Hepatocyte (in vitro differentiated cells): ENCODE measurements around the gene BCAS3. TPM values are rescaled to one million over a fixed set of nuclear protein-coding genes. Genes with fewer than 3 reads are reported as not detected.

Experiments
- DNase-seq: peaks from one replicate; pipeline ENCODE4 v3.0.0-alpha.2; 2016; ENCODE audit warnings: low spot score
- H2AFZ ChIP-seq: fragments of 200-600 bp; sonication (generic); 2 replicates; pipeline ENCODE4 v1.6.0; 2016; ENCODE audit warnings: antibody characterized with exemption, mild to moderate bottlenecking
- H3K27ac ChIP-seq: fragments of 200-600 bp; sonication (generic); 2 replicates; pipeline ENCODE4 v1.5.1; 2016; ENCODE audit warnings: mild to moderate bottlenecking
- H3K27me3 ChIP-seq: fragments of 200-600 bp; sonication (generic); 2 replicates; pipeline ENCODE4 v1.6.1; 2016
- H3K36me3 ChIP-seq: fragments of 200-600 bp; sonication (generic); replicated peaks from 2 replicates; pipeline ENCODE4 v1.5.1; 2016; ENCODE audit warnings: low read depth; ENCODE audit not compliant: insufficient read depth
- H3K4me1 ChIP-seq: fragments of 200-600 bp; sonication (generic); 2 replicates; pipeline ENCODE4 v1.5.1; 2016; ENCODE audit warnings: mild to moderate bottlenecking, moderate library complexity; ENCODE audit not compliant: insufficient read depth
- H3K4me2 ChIP-seq: fragments of 200-600 bp; sonication (generic); 2 replicates; pipeline ENCODE4 v1.6.0; 2016
- H3K4me3 ChIP-seq: fragments of 200-600 bp; sonication (generic); 2 replicates; pipeline ENCODE4 v1.5.1; 2016; ENCODE audit warnings: mild to moderate bottlenecking
- H3K79me2 ChIP-seq: fragments of 200-600 bp; sonication (generic); 2 replicates; pipeline ENCODE4 v1.6.0; 2017; ENCODE audit warnings: mild to moderate bottlenecking
- H3K9me2 ChIP-seq: fragments of 200-600 bp; sonication (generic); replicated peaks from 2 replicates; pipeline ENCODE4 v1.6.0; 2017; ENCODE audit warnings: mild to moderate bottlenecking; ENCODE audit not compliant: insufficient read depth
- H3K9me3 ChIP-seq: fragments of 200-600 bp; sonication (generic); 2 replicates; pipeline ENCODE4 v1.5.1; 2016; ENCODE audit warnings: low read depth, mild to moderate bottlenecking
- H4K20me1 ChIP-seq: fragments of 200-600 bp; sonication (generic); 2 replicates; pipeline ENCODE4 v1.6.0; 2016; ENCODE audit warnings: mild to moderate bottlenecking; ENCODE audit not compliant: insufficient read depth, poor library complexity, severe bottlenecking
- EZH2 ChIP-seq: fragments of 200-600 bp; sonication (generic); IDR thresholded peaks from 2 replicates; pipeline ENCODE4 v1.6.1; 2016; ENCODE audit warnings: antibody characterized with exemption, mild to moderate bottlenecking, borderline replicate concordance
- EZH2phosphoT487 ChIP-seq: fragments of 200-600 bp; sonication (generic); IDR thresholded peaks from one replicate; pipeline ENCODE4 v1.6.1; 2018; ENCODE audit warnings: antibody characterized with exemption, mild to moderate bottlenecking, low read depth, moderate library complexity; ENCODE audit not compliant: unreplicated experiment, severe bottlenecking
- WGBS: methylation state at CpG from one replicate; pipeline ENCODE4 v1.1.6; 2016; ENCODE audit warnings: low lambda C conversion rate; ENCODE audit errors: missing lambda C conversion rate; 5-methylcytosine and 5-hydroxymethylcytosine counted together
- polyA plus RNA-seq: library from polyadenylated mRNA; unstranded; fragments of >200 nt; fragmentation: Nextera tagmentation; extraction: Ambion mirVana; gene quantifications from 2 replicates; pipeline ENCODE4 v1.2.1, GENCODE V29; 2016
- total RNA-seq: library from RNA; depleted of rRNA; stranded (reverse); fragments of >200 nt; gene quantifications from 2 replicates; pipeline ENCODE4 v1.2.3, GENCODE V29; 2014
- TF ChIP-seq, protein P1 (sequence below): fragments of 200-600 bp; sonication (generic); IDR thresholded peaks from 2 replicates; pipeline ENCODE4 v1.5.1; 2016; ENCODE audit warnings: antibody characterized with exemption, mild to moderate bottlenecking; ENCODE audit not compliant: poor library complexity

The BCAS3 gene
- total and polyA plus RNA-seq, 2 experiments from 2014 or later: 16.5 to 58.8 TPM

- no peaks in the 10 kb centered on the region for H3K9me3 ChIP-seq
- H3K9me2 ChIP-seq: no peaks in the 10 kb centered on the region
- H2AFZ ChIP-seq: no peak overlapping the region
- DNase-seq: no peak
- no peaks in the 10 kb centered on the region for H3K4me1 ChIP-seq
- no peak overlapping the region for H3K27ac ChIP-seq
- H3K79me2 ChIP-seq: no peaks in the 10 kb centered on the region
- H3K27me3 ChIP-seq: no peaks in the 10 kb centered on the region
- H3K4me2 ChIP-seq: no peak overlapping the region
- TF ChIP-seq, protein P1, sequence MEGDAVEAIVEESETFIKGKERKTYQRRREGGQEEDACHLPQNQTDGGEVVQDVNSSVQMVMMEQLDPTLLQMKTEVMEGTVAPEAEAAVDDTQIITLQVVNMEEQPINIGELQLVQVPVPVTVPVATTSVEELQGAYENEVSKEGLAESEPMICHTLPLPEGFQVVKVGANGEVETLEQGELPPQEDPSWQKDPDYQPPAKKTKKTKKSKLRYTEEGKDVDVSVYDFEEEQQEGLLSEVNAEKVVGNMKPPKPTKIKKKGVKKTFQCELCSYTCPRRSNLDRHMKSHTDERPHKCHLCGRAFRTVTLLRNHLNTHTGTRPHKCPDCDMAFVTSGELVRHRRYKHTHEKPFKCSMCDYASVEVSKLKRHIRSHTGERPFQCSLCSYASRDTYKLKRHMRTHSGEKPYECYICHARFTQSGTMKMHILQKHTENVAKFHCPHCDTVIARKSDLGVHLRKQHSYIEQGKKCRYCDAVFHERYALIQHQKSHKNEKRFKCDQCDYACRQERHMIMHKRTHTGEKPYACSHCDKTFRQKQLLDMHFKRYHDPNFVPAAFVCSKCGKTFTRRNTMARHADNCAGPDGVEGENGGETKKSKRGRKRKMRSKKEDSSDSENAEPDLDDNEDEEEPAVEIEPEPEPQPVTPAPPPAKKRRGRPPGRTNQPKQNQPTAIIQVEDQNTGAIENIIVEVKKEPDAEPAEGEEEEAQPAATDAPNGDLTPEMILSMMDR: no peak
- TF ChIP-seq EZH2phosphoT487: no peak
- TF ChIP-seq EZH2: no peak
- no peaks in the 10 kb centered on the region for H4K20me1 ChIP-seq
- no peak overlapping the region for H3K4me3 ChIP-seq
- no peaks in the 10 kb centered on the region for H3K36me3 ChIP-seq
These were observed 311.7 kb downstream of the BCAS3 start for GRCh38 chr17:60989379-60989778.

DNA sequence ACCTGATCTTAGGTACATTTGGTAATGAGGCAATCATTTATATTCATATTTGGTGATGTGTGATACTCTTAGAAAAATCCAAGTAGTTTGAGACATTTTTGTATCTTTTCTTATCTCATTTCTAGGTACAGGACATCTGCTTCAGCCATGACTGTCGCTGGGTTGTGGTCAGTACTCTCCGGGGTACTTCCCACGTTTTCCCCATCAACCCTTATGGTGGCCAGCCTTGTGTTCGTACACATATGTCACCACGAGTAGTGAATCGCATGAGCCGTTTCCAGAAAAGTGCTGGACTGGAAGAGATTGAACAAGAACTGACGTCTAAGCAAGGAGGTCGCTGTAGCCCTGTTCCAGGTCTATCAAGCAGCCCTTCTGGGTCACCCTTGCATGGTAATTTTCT lies 312.2 kb downstream of the BCAS3 start:
- H3K36me3 ChIP-seq: no peaks in the 10 kb centered on the region
- no peaks in the 10 kb centered on the region for H4K20me1 ChIP-seq
- WGBS: 94% methylated on average over 9 of the region's 9 CpGs
- H3K4me2 ChIP-seq: no peak overlapping the region
- no peak overlapping the region for H3K4me3 ChIP-seq
- no peaks in the 10 kb centered on the region for H3K4me1 ChIP-seq
- H3K27me3 ChIP-seq: no peaks in the 10 kb centered on the region
- H3K79me2 ChIP-seq: no peaks in the 10 kb centered on the region
- TF ChIP-seq EZH2phosphoT487 (no peak), EZH2 (no peak)
- TF ChIP-seq, protein P1: no peak
- H3K9me2 ChIP-seq: no peaks in the 10 kb centered on the region
- H3K27ac ChIP-seq: no peak overlapping the region
- no peaks in the 10 kb centered on the region for H3K9me3 ChIP-seq
- DNase-seq: no peak
- H2AFZ ChIP-seq: no peak overlapping the region

DNA sequence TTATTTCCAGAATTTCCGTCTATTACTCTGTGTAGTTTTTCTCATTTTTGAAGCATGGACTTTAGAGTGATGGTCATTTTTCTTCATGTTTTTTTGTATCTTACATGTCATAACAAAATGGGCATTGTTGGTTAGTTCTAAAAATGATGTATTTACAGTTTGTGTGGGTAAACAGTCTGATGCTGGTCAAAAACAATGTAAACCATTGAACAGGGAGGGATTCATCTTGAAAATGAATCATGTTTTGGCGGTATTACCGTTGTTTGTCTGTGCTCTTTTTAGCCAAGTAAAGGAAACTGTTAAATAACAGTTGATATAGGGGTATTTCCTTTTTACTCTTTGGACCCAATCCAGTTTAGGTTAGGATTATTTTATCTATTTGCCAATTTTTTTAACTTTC lies 315.8 kb downstream of the BCAS3 start:
- TF ChIP-seq, protein P1: no peak
- TF ChIP-seq EZH2phosphoT487 (no peak), EZH2 (no peak)
- H3K4me1 ChIP-seq: no peaks in the 10 kb centered on the region
- WGBS: 85% methylated on average over 3 of the region's 3 CpGs
- H3K27ac ChIP-seq: no peak overlapping the region
- H3K4me3 ChIP-seq: no peak overlapping the region
- no peak overlapping the region for H3K4me2 ChIP-seq
- H3K79me2 ChIP-seq: no peaks in the 10 kb centered on the region
- no peak for DNase-seq
- no peaks in the 10 kb centered on the region for H4K20me1 ChIP-seq
- H3K9me2 ChIP-seq: no peaks in the 10 kb centered on the region
- H2AFZ ChIP-seq: no peak overlapping the region
- H3K9me3 ChIP-seq: no peaks in the 10 kb centered on the region
- H3K27me3 ChIP-seq: no peaks in the 10 kb centered on the region
- H3K36me3 ChIP-seq: no peaks in the 10 kb centered on the region

- Histone ChIP-seq H3K4me1 (no peaks in the 10 kb centered on the region), H4K20me1 (no peaks in the 10 kb centered on the region), H2AFZ (no peak overlapping the region), H3K79me2 (no peaks in the 10 kb centered on the region), H3K4me2 (no peak overlapping the region), H3K36me3 (no peaks in the 10 kb centered on the region), H3K9me2 (no peaks in the 10 kb centered on the region), H3K4me3 (no peak overlapping the region), H3K27ac (no peak overlapping the region), H3K9me3 (no peaks in the 10 kb centered on the region), H3K27me3 (no peaks in the 10 kb centered on the region)
- TF ChIP-seq EZH2phosphoT487: no peak
- no peak for TF ChIP-seq EZH2
- TF ChIP-seq, protein P1: no peak
- DNase-seq: no peak
These were observed 318.0 kb downstream of the BCAS3 start for GRCh38 chr17:60995680-60996079.
